ENCODE results near the gene XAB2. TPM values are rescaled to one million over a fixed set of nuclear protein-coding genes. Genes with fewer than 3 reads are reported as not detected.

XAB2 gene
- total RNA-seq: 34.7 and 37.8 TPM in 2 replicates

GRCh38 chr19:7629347-7630054 lies at the start of gene XAB2, which contains the start of gene PET100:
XAB2 (minus strand) TSS chr19:7629545; CDS start chr19:7629527, 18 bp downstream.
PET100 (plus strand) TSS chr19:7629793; CDS start chr19:7629834, 41 bp downstream.

GRCh38 chr19:7676854-7677253 lies 47.5 kb upstream of the XAB2 start, which contains the start of gene MCEMP1:
MCEMP1 (plus strand) TSS chr19:7677090; CDS start chr19:7677121, 31 bp downstream.

GRCh38 chr19:7668842-7669241 lies 39.5 kb upstream of the XAB2 start, which contains the start of gene RETN:
RETN (plus strand) TSS chr19:7669049; CDS start chr19:7669327, 278 bp downstream.

GRCh38 chr19:7636691-7637373 lies 7.5 kb upstream of the XAB2 start, which contains the start of gene STXBP2:
STXBP2 (plus strand) TSS chr19:7637110; CDS start chr19:7637150, 40 bp downstream.

GRCh38 chr19:7633698-7634097 lies 4.4 kb upstream of the XAB2 start, which contains the start of gene PCP2:
PCP2 (minus strand) TSS chr19:7633719; CDS start chr19:7633457, 262 bp downstream.

GRCh38 chr19:7595466-7596133 lies 33.7 kb downstream of the XAB2 start, which contains the start of gene CAMSAP3:
CAMSAP3 (plus strand) TSS chr19:7595863; CDS start chr19:7596003, 140 bp downstream.

Other genes starting within 250 kb of the XAB2 start
- 3.9 and 4.5 TPM in 2 replicates for gene PEX11G, start 140.5 kb downstream of the XAB2 start, total RNA-seq
- 26.9 and 30.2 TPM in 2 replicates for gene ZNF358, start 113.4 kb downstream of the XAB2 start, total RNA-seq
- gene MCOLN1, start 106.9 kb downstream of the XAB2 start, total RNA-seq: 2.7 and 3.2 TPM in 2 replicates
- gene PNPLA6, start 93.8 kb downstream of the XAB2 start, total RNA-seq: 74.9 and 77.3 TPM in 2 replicates
- 11.0 and 12.6 TPM in 2 replicates for gene CAMSAP3, start 33.7 kb downstream of the XAB2 start, total RNA-seq
- gene PET100, start 248 bp upstream of the XAB2 start, total RNA-seq: 25.8 and 36.3 TPM in 2 replicates
- gene PCP2, start 4.2 kb upstream of the XAB2 start, total RNA-seq: not detected in 2 replicates
- gene STXBP2, start 7.6 kb upstream of the XAB2 start, total RNA-seq: 38.1 and 50.0 TPM in 2 replicates
- not detected in 2 replicates for gene RETN, start 39.5 kb upstream of the XAB2 start, total RNA-seq
- not detected in 2 replicates for gene MCEMP1, start 47.5 kb upstream of the XAB2 start, total RNA-seq
- 115 and 131 TPM in 2 replicates for gene TRAPPC5, start 51.3 kb upstream of the XAB2 start, total RNA-seq
- gene FCER2, start 72.6 kb upstream of the XAB2 start, total RNA-seq: not detected in 2 replicates
- not detected in 2 replicates for gene CLEC4G, start 102.6 kb upstream of the XAB2 start, total RNA-seq
- gene CD209, start 118.0 kb upstream of the XAB2 start, total RNA-seq: not detected in 2 replicates
- gene CLEC4M, start 133.7 kb upstream of the XAB2 start, total RNA-seq: not detected in 2 replicates
- gene EVI5L, start 200.7 kb upstream of the XAB2 start, total RNA-seq: 14.8 and 16.4 TPM in 2 replicates
- gene PRR36, start 244.8 kb upstream of the XAB2 start, total RNA-seq: 0.07 TPM in 1 of 2 replicates, not detected in the other

Data from airway epithelial cell (primary cell).